ENCODE data around the gene HDAC9.

The HDAC9 gene

GRCh38 chr7:18824157-18824556 lies 328.6 kb downstream of the HDAC9 start:
- Histone ChIP-seq H3K4me3 (ENCODE audit: low read depth in 1 of 2, low read length in 2 of 2) (no peak overlapping the region), H4K20me1 (ENCODE audit: insufficient read depth, low read length) (no peaks in the 10 kb centered on the region), H3K36me3 (ENCODE audit: insufficient read depth, low read length) (no peaks in the 10 kb centered on the region), H3K4me1 (ENCODE audit: insufficient read depth, low read length) (no peaks in the 10 kb centered on the region), H3K27me3 (ENCODE audit: insufficient read depth, low read length, poor library complexity) (no peaks in the 10 kb centered on the region), H2AFZ (ENCODE audit: low read depth, low read length) (no peak overlapping the region), H3K4me2 (ENCODE audit: insufficient read depth, low read length) (no peak overlapping the region), H3K9me3 (ENCODE audit: insufficient read depth, low read length, severe bottlenecking) (no peaks in the 10 kb centered on the region), H3K27ac (ENCODE audit: low read length) (no peak overlapping the region), H3K79me2 (ENCODE audit: insufficient read depth, low read length) (no peaks in the 10 kb centered on the region), H3K9ac (ENCODE audit: low read depth, low read length) (no peak overlapping the region)
- TF ChIP-seq EZH2 (IDR thresholded peaks at IDR 0.05; ENCODE audit: borderline replicate concordance, low read depth, low read length, severe bottlenecking): no peak
- TF ChIP-seq, protein P1, sequence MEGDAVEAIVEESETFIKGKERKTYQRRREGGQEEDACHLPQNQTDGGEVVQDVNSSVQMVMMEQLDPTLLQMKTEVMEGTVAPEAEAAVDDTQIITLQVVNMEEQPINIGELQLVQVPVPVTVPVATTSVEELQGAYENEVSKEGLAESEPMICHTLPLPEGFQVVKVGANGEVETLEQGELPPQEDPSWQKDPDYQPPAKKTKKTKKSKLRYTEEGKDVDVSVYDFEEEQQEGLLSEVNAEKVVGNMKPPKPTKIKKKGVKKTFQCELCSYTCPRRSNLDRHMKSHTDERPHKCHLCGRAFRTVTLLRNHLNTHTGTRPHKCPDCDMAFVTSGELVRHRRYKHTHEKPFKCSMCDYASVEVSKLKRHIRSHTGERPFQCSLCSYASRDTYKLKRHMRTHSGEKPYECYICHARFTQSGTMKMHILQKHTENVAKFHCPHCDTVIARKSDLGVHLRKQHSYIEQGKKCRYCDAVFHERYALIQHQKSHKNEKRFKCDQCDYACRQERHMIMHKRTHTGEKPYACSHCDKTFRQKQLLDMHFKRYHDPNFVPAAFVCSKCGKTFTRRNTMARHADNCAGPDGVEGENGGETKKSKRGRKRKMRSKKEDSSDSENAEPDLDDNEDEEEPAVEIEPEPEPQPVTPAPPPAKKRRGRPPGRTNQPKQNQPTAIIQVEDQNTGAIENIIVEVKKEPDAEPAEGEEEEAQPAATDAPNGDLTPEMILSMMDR (IDR thresholded peaks at IDR 0.05; ENCODE audit: borderline replicate concordance, extremely low read depth, low read length, poor library complexity, severe bottlenecking): no peak
- DNase-seq (no peak), ATAC-seq (ENCODE audit: insufficient read depth, low read depth) (no peak)

- H3K4me3 ChIP-seq (ENCODE audit: low read depth in 1 of 2, low read length in 2 of 2): no peak overlapping the region
- DNase-seq (no peak), ATAC-seq (ENCODE audit: insufficient read depth, low read depth) (no peak)
- H3K36me3 ChIP-seq (ENCODE audit: insufficient read depth, low read length): no peaks in the 10 kb centered on the region
- no peak overlapping the region for H3K27ac ChIP-seq (ENCODE audit: low read length)
- no peaks in the 10 kb centered on the region for H3K79me2 ChIP-seq (ENCODE audit: insufficient read depth, low read length)
- no peak overlapping the region for H3K4me2 ChIP-seq (ENCODE audit: insufficient read depth, low read length)
- H3K4me1 ChIP-seq (ENCODE audit: insufficient read depth, low read length): no peaks in the 10 kb centered on the region
- no peaks in the 10 kb centered on the region for H4K20me1 ChIP-seq (ENCODE audit: insufficient read depth, low read length)
- H3K27me3 ChIP-seq (ENCODE audit: insufficient read depth, low read length, poor library complexity): no peaks in the 10 kb centered on the region
- no peak overlapping the region for H3K9ac ChIP-seq (ENCODE audit: low read depth, low read length)
- H3K9me3 ChIP-seq (ENCODE audit: insufficient read depth, low read length, severe bottlenecking): no peaks in the 10 kb centered on the region
- H2AFZ ChIP-seq (ENCODE audit: low read depth, low read length): no peak overlapping the region
- TF ChIP-seq, protein P1 (IDR thresholded peaks at IDR 0.05; ENCODE audit: borderline replicate concordance, extremely low read depth, low read length, poor library complexity, severe bottlenecking): no peak
- TF ChIP-seq EZH2 (IDR thresholded peaks at IDR 0.05; ENCODE audit: borderline replicate concordance, low read depth, low read length, severe bottlenecking): no peak
Observed at GRCh38 chr7:18828260-18828993, 332.9 kb downstream of the HDAC9 start.

GRCh38 chr7:18828994-18829857 lies 333.7 kb downstream of the HDAC9 start:
- no peaks in the 10 kb centered on the region for H3K36me3 ChIP-seq (ENCODE audit: insufficient read depth, low read length)
- ATAC-seq (ENCODE audit: insufficient read depth, low read depth): no peak
- no peak overlapping the region for H3K4me2 ChIP-seq (ENCODE audit: insufficient read depth, low read length)
- no peak overlapping the region for H2AFZ ChIP-seq (ENCODE audit: low read depth, low read length)
- no peaks in the 10 kb centered on the region for H3K79me2 ChIP-seq (ENCODE audit: insufficient read depth, low read length)
- H3K27me3 ChIP-seq (ENCODE audit: insufficient read depth, low read length, poor library complexity): no peaks in the 10 kb centered on the region
- H3K9me3 ChIP-seq (ENCODE audit: insufficient read depth, low read length, severe bottlenecking): no peaks in the 10 kb centered on the region
- no peaks in the 10 kb centered on the region for H4K20me1 ChIP-seq (ENCODE audit: insufficient read depth, low read length)
- H3K4me3 ChIP-seq (ENCODE audit: low read depth in 1 of 2, low read length in 2 of 2): no peak overlapping the region
- H3K9ac ChIP-seq (ENCODE audit: low read depth, low read length): no peak overlapping the region
- no peaks in the 10 kb centered on the region for H3K4me1 ChIP-seq (ENCODE audit: insufficient read depth, low read length)
- TF ChIP-seq, protein P1 (IDR thresholded peaks at IDR 0.05; ENCODE audit: borderline replicate concordance, extremely low read depth, low read length, poor library complexity, severe bottlenecking): no peak
- TF ChIP-seq EZH2 (IDR thresholded peaks at IDR 0.05; ENCODE audit: borderline replicate concordance, low read depth, low read length, severe bottlenecking): no peak
- no peak overlapping the region for H3K27ac ChIP-seq (ENCODE audit: low read length)
- no peak for DNase-seq

Data from DND-41 (cell line).